Subcutaneous abdominal adipose tissue (tissue), 5 donors: ENCODE measurements around the gene TNIP2.
"Not testable (repeated sequence)": the region's sequence is repeated elsewhere in the genome, so short reads cannot be mapped to it uniquely, and the experiment has no call there.

Experiments used
- H3K27ac ChIP-seq: one replicate; pipeline ENCODE4 v1.7.0; 2013; ENCODE audit warnings: low read depth, mild to moderate bottlenecking, inconsistent platforms, low read length, moderate library complexity
- H3K27me3 ChIP-seq, 5 donors: one replicate each; pipeline ENCODE4 v1.7.0; 2013; ENCODE audit warnings: low read length in 5 of 5, inconsistent platforms in 1 of 5; ENCODE audit not compliant: control insufficient read depth in 5 of 5, insufficient read depth in 4 of 5
- H3K36me3 ChIP-seq, 5 donors: one replicate each; pipeline ENCODE4 v1.7.0; 2013; ENCODE audit warnings: low read length in 5 of 5; ENCODE audit not compliant: control insufficient read depth in 5 of 5, insufficient read depth in 5 of 5
- H3K4me1 ChIP-seq, 5 donors: one replicate each; pipeline ENCODE4 v1.7.0; 2013; ENCODE audit warnings: low read length in 5 of 5, mild to moderate bottlenecking in 3 of 5, moderate library complexity in 1 of 5; ENCODE audit not compliant: control insufficient read depth in 5 of 5, insufficient read depth in 5 of 5
- H3K4me3 ChIP-seq, 5 donors: one replicate each; pipeline ENCODE4 v1.7.0; 2013; ENCODE audit warnings: low read length in 5 of 5, low read depth in 1 of 5
- H3K9ac ChIP-seq, 5 donors: one replicate each; pipeline ENCODE4 v1.7.0; 2013; ENCODE audit warnings: low read length in 5 of 5, mild to moderate bottlenecking in 4 of 5, moderate library complexity in 3 of 5
- H3K9me3 ChIP-seq, 5 donors: one replicate each; pipeline ENCODE4 v1.7.0; 2013; ENCODE audit warnings: low read length in 5 of 5; ENCODE audit not compliant: control insufficient read depth in 5 of 5
- donor health status: healthy.
- donor health status: healthy.
- donor health status: healthy.
- donor health status: healthy.
- donor health status: healthy.

TNIP2 gene

DNA sequence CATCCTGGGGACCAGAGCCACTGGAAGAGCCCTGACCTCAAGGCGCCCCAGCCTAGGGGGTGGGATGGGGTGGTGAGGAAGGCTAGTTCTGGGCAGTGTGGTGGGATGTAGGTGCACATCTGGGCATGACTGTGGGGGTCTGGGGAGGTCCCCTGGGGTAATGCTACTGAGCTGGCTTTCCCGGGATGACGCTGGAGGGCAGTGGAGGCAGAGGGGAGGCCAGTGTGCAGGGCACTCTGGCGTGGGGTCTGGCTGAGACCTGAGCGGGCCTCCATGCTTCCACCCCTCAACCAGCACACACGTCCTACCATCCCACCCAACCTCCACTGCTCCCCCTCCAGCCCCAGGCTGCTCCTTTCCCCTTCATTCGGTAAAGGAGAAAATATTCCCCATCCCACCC, 32.0 kb upstream of the TNIP2 start:
- H3K4me1 ChIP-seq: peaks cover 1 to 49% (median 38%) of the 10 kb centered on the region in 5 donors
- no peak overlapping the region for H3K27ac ChIP-seq
- no peak overlapping the region for H3K4me3 ChIP-seq
- no peak overlapping the region for H3K9ac ChIP-seq
- no peaks in the 10 kb centered on the region for H3K36me3 ChIP-seq
- H3K9me3 ChIP-seq: peaks cover 0 to 5% (median 0%) of the 10 kb centered on the region in 5 donors
- H3K27me3 ChIP-seq: no peaks in the 10 kb centered on the region

DNA sequence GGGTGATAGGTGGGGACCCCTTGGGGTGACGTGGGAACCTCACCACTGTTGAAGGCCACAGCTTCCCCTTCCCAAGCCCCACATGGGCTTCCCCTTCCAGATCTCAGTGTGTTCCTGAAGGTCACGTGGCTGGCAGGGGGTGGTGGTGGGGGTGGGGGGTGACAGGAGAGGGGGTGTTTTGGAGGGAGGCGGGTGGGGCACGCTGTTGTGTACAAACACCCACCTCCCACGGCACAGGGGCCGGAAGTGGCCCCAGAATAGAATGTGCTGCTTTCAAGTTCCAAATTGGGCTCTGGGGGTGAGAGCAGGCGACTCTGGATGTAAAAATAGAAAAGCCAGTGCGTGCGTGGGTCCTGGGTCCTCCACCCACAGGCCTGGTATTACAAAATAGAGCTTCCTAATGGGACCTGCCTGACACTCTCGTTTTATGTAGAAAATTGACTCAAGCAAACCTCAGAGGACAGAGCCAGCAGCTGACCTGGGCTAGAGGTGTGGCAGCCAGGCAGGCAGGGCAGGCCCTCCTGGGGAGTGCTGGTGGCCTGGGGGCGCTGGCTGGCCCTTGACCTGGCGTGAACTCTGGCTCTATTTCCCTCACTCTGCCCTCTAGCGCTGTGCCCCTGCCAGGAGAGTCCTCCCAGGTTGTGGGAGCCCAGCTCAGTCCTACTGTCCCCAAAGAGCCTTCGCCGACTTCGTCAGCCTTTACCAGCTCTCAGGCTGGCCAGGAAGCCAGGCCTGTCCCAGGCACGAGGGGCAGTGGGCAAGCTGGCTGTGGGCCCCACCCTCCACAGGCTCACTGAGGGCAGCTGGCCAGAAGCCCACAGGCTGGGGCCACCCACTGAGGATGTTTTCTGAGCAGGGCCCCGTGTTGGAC, 31.3 kb upstream of the TNIP2 start:
- peak overlapping the region in 2 of 5 donors; percentile 44 to 59 for H3K9ac ChIP-seq
- H3K4me1 ChIP-seq: peaks cover 1 to 46% (median 36%) of the 10 kb centered on the region in 5 donors
- H3K27ac ChIP-seq: no peak overlapping the region
- H3K9me3 ChIP-seq: peaks cover 0 to 5% (median 0%) of the 10 kb centered on the region in 5 donors
- H3K36me3 ChIP-seq: no peaks in the 10 kb centered on the region
- H3K27me3 ChIP-seq: no peaks in the 10 kb centered on the region
- no peak overlapping the region for H3K4me3 ChIP-seq

GRCh38 chr4:2786794-2787229, 30.7 kb upstream of the TNIP2 start:
- H3K9ac ChIP-seq: no peak overlapping the region
- H3K27ac ChIP-seq: no peak overlapping the region
- no peak overlapping the region for H3K4me3 ChIP-seq
- no peaks in the 10 kb centered on the region for H3K27me3 ChIP-seq
- peaks cover 0 to 9% (median 3%) of the 10 kb centered on the region in 5 donors for H3K9me3 ChIP-seq
- H3K4me1 ChIP-seq: peaks cover 1 to 40% (median 29%) of the 10 kb centered on the region in 5 donors
- no peaks in the 10 kb centered on the region for H3K36me3 ChIP-seq

DNA sequence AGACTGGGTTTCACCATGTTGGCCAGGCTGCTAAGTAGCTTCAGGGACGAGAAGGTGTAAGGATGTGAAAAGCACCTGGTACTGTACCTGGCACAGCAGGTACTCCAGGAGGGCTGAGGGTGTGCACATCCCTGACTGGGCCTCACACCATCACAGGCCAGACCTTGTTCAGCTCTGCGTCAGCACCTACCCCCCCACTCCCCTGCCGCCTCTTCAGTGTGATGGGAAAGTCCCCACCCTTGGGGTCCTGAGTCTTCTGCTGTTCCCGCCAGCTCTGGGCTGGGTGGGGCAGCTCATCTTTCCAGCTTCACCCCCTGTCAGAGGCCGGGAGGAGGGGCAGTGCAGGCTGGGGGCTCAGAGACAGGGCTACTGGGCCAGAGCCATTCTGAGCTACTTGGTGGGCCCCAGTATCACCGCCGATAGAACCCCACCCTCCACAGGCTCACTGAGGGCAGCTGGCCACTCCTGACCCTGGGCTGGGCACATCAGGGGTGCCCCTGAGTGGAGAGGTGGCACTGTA, 30.1 kb upstream of the TNIP2 start:
- H3K27ac ChIP-seq: no peak overlapping the region
- peaks cover 1 to 34% (median 23%) of the 10 kb centered on the region in 5 donors for H3K4me1 ChIP-seq
- no peaks in the 10 kb centered on the region for H3K36me3 ChIP-seq
- no peak overlapping the region for H3K4me3 ChIP-seq
- H3K9me3 ChIP-seq: peaks cover 0 to 12% (median 8%) of the 10 kb centered on the region in 5 donors
- H3K27me3 ChIP-seq: no peaks in the 10 kb centered on the region
- no peak overlapping the region for H3K9ac ChIP-seq

DNA sequence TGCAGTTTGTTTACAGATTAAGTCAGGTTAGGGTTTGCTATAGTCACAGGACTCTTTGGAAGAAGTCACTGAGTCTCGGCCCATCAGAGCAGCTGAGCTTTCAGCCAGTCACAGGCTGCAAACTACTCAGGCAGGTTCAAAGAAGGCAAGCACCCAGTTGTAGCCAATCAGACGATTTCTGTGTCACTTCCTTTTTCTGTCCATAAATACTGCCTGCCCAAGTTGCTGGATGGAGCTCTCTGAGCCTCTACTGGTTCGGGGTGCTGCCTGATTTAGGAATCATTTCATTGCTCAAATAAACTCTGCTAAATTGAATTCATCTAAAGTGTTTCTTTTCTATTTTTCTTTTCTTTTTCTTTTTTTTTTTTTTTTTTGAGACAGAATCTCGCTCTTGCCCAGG, 29.5 kb upstream of the TNIP2 start:
- Histone ChIP-seq H3K27ac (no peak overlapping the region), H3K4me3 (no peak overlapping the region), H3K4me1 (peaks cover 1 to 28% (median 21%) of the 10 kb centered on the region in 5 donors), H3K9ac (no peak overlapping the region), H3K9me3 (peaks cover 0 to 12% (median 8%) of the 10 kb centered on the region in 5 donors), H3K27me3 (no peaks in the 10 kb centered on the region), H3K36me3 (no peaks in the 10 kb centered on the region)

DNA sequence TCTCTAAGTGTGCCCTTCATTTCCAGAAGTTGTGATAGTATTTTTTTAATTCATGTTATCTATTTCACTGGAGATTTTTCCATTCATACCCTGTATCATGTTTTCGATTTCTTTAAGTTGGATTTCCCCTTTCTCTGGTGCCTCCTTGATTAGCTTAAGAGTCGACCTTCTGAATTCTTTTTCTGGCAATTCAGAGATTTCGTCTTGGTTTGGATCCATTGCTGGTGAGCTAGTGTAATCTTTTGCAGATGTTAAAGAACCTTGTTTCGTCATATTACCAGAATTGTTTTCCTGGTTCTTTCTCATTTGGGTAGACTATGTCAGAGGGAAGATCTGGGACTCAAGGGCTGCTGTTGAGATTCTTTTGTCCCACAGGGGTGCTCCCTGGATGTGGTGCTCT, 27.7 kb upstream of the TNIP2 start:
- Histone ChIP-seq H3K9me3 (peaks cover 0 to 12% (median 8%) of the 10 kb centered on the region in 5 donors), H3K9ac (no peak overlapping the region), H3K4me1 (peaks cover 1 to 28% (median 21%) of the 10 kb centered on the region in 5 donors), H3K36me3 (no peaks in the 10 kb centered on the region), H3K27me3 (no peaks in the 10 kb centered on the region), H3K4me3 (no peak overlapping the region), H3K27ac (no peak overlapping the region)

- peaks cover 0 to 15% (median 10%) of the 10 kb centered on the region in 5 donors for H3K4me1 ChIP-seq
- no peak overlapping the region for H3K4me3 ChIP-seq
- no peaks in the 10 kb centered on the region for H3K27me3 ChIP-seq
- peaks cover 0 to 12% (median 8%) of the 10 kb centered on the region in 5 donors for H3K9me3 ChIP-seq
- H3K27ac ChIP-seq: no peak overlapping the region
- no peaks in the 10 kb centered on the region for H3K36me3 ChIP-seq
- no peak overlapping the region for H3K9ac ChIP-seq
These were observed 25.8 kb upstream of the TNIP2 start for GRCh38 chr4:2781911-2782310.

DNA sequence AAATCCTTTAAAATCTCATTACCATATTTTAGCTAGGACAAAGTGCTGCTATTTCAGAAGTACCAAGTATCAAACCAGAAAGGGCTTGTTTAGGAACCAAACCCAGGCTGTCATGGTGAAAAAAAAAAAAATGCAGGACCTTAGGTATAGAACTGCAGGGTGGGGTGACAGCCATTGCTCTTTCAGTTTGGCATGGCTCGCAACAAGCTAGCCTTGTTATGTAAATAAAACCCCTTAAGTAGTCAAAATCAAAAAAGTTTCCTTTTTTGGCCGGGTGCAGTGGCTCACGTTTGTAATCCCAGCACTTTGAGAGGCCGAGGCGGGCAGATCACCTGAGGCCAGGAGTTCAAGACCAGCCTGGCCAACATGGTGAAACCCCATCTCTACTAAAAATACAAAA, 24.5 kb upstream of the TNIP2 start:
- H3K36me3 ChIP-seq, H3K27ac ChIP-seq, H3K4me1 ChIP-seq, H3K27me3 ChIP-seq, H3K4me3 ChIP-seq, H3K9ac ChIP-seq: not testable (repeated sequence)
- peaks cover 0 to 12% (median 8%) of the 10 kb centered on the region in 5 donors for H3K9me3 ChIP-seq

DNA sequence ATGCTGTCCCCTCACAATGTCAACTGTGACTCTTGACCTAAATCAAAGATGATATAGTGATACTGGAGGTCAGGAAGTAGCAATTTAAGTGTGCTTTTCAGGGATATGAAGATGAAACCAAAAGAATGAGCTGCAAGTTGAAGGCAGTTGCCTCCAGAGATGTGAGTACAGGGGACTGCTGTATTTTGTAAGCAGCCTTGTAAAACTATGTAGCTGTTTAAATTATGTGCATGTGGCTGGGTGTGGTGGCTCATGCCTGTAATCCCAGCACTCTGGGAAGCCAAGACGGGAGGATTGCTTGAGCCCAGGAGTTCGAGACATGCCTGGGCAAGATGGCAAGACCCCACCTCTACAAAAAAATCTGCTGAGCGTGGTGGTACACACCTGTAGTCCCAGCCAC, 15.1 kb upstream of the TNIP2 start:
- H3K36me3 ChIP-seq: no peaks in the 10 kb centered on the region
- no peaks in the 10 kb centered on the region for H3K27me3 ChIP-seq
- H3K9ac ChIP-seq: no peak overlapping the region
- H3K9me3 ChIP-seq: no peaks in the 10 kb centered on the region
- no peak overlapping the region for H3K27ac ChIP-seq
- H3K4me1 ChIP-seq: peaks cover 0 to 21% (median 12%) of the 10 kb centered on the region in 5 donors
- H3K4me3 ChIP-seq: no peak overlapping the region

DNA sequence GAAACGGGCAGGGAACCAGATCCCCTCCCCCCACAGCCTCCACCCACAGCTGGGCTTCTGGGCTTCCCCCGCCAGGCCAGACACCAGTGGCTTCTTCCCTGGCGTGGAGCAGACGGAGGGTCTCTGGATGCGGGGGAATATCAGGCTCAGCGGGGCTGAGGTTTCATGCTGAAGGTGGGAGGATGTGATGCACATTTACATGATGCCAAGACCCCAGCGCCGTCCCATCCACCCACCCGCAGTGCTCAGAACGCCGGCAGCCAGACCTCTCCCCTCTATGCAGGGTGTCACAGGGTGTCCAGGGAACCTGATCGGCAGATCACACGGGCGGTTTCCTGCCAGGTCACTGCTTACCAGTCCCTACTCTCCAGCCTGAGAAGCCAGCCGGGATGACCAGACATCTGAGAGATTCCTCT, 12.8 kb upstream of the TNIP2 start:
- Histone ChIP-seq H3K9me3 (no peaks in the 10 kb centered on the region), H3K36me3 (no peaks in the 10 kb centered on the region), H3K4me3 (no peak overlapping the region), H3K9ac (no peak overlapping the region), H3K4me1 (peaks cover 0 to 27% (median 17%) of the 10 kb centered on the region in 5 donors), H3K27me3 (no peaks in the 10 kb centered on the region), H3K27ac (no peak overlapping the region)
